ENCODE data around the gene SVIL.

SVIL gene

DNA sequence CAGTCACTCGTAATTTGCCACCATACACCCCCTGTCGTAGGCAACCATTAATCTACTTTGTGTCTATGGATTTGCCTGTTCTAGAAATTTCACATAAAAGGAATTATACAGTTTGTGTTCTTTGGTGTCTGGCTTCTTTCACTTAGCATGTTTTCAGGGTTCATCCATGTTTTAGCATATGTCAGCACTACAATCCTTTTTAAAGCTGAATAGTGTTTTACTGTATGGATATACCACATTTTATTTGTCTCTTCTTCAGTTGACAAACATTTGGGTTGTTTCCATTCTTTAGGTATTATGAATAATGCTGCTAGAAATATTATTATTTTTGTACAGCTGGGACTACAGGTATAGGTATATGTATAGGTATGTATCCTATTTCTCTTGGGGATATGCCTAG lies 17.4 kb upstream of the SVIL start:
- DNase-seq: no peak
- Mint-ChIP-seq H3K36me3 (ENCODE audit: low read depth) (peaks cover 74% of the 10 kb centered on the region), H3K4me3 (no peak overlapping the region), H3K27ac (no peak overlapping the region), H3K27me3 (ENCODE audit: low read depth, poor library complexity) (peaks cover 3% of the 10 kb centered on the region), H3K9me3 (peaks cover 63% of the 10 kb centered on the region), H3K4me1 (peaks cover 24% of the 10 kb centered on the region)
- TF ChIP-seq CTCF (IDR thresholded peaks at IDR 0.05): no peak

- DNase-seq: no peak
- H3K27ac Mint-ChIP-seq: no peak overlapping the region
- no peak overlapping the region for H3K4me3 Mint-ChIP-seq
- peaks cover 59% of the 10 kb centered on the region for H3K9me3 Mint-ChIP-seq
- peaks cover 27% of the 10 kb centered on the region for H3K4me1 Mint-ChIP-seq
- peaks cover 70% of the 10 kb centered on the region for H3K36me3 Mint-ChIP-seq (ENCODE audit: low read depth)
- H3K27me3 Mint-ChIP-seq (ENCODE audit: low read depth, poor library complexity): peaks cover 5% of the 10 kb centered on the region
- TF ChIP-seq CTCF (IDR thresholded peaks at IDR 0.05): no peak
These were observed 17.0 kb upstream of the SVIL start for GRCh38 chr10:29651767-29652166.

GRCh38 chr10:29650552-29650944 lies 15.8 kb upstream of the SVIL start:
- no peak overlapping the region for H3K4me3 Mint-ChIP-seq
- peaks cover 5% of the 10 kb centered on the region for H3K27me3 Mint-ChIP-seq (ENCODE audit: low read depth, poor library complexity)
- TF ChIP-seq CTCF (IDR thresholded peaks at IDR 0.05): no peak
- peaks cover 58% of the 10 kb centered on the region for H3K36me3 Mint-ChIP-seq (ENCODE audit: low read depth)
- H3K4me1 Mint-ChIP-seq: peaks cover 39% of the 10 kb centered on the region
- H3K27ac Mint-ChIP-seq: no peak overlapping the region
- peaks cover 48% of the 10 kb centered on the region for H3K9me3 Mint-ChIP-seq
- DNase-seq: no peak

GRCh38 chr10:29649561-29650551 lies 15.1 kb upstream of the SVIL start:
- peaks cover 51% of the 10 kb centered on the region for H3K36me3 Mint-ChIP-seq (ENCODE audit: low read depth)
- no peak overlapping the region for H3K27ac Mint-ChIP-seq
- H3K27me3 Mint-ChIP-seq (ENCODE audit: low read depth, poor library complexity): peaks cover 5% of the 10 kb centered on the region
- peaks cover 46% of the 10 kb centered on the region for H3K4me1 Mint-ChIP-seq
- TF ChIP-seq CTCF (IDR thresholded peaks at IDR 0.05): no peak
- no peak for DNase-seq
- peaks cover 42% of the 10 kb centered on the region for H3K9me3 Mint-ChIP-seq
- no peak overlapping the region for H3K4me3 Mint-ChIP-seq

DNA sequence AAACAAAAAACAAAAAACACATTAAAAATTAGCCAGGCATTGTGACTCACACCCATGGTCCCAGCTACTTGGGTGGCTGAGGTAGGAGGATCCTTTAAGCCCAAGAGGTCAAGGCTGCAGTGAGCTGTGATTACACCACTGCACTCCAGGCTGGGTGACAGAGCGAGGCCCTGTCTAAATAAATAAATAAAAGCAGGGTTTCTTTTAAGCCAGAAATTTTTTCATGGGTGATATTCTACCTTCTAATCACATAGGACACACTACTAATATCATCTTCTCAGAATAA lies 14.2 kb upstream of the SVIL start:
- peaks cover 55% of the 10 kb centered on the region for H3K4me1 Mint-ChIP-seq
- H3K27ac Mint-ChIP-seq: no peak overlapping the region
- H3K9me3 Mint-ChIP-seq: peaks cover 35% of the 10 kb centered on the region
- no peak overlapping the region for H3K4me3 Mint-ChIP-seq
- DNase-seq: no peak
- peaks cover 48% of the 10 kb centered on the region for H3K36me3 Mint-ChIP-seq (ENCODE audit: low read depth)
- H3K27me3 Mint-ChIP-seq (ENCODE audit: low read depth, poor library complexity): peaks cover 5% of the 10 kb centered on the region
- TF ChIP-seq CTCF (IDR thresholded peaks at IDR 0.05): no peak

All from nephron progenitor cell (in vitro differentiated cells).